Transverse colon (tissue), 4 donors: ENCODE measurements around the gene ECM1. TPM values are rescaled to one million over a fixed set of nuclear protein-coding genes. Genes with fewer than 3 reads are reported as not detected.

ENCODE experiments used
- DNase-seq: peaks from one replicate; pipeline ENCODE4 v3.0.0-alpha.2; 2019
- H3K27ac ChIP-seq, 4 donors: fragments of 200-600 bp; sonication (generic); 2 replicates each; pipeline ENCODE4 v1.5.1; 2016 to 2018; ENCODE audit warnings: inconsistent platforms in 4 of 4
- H3K27me3 ChIP-seq: fragments of 200-600 bp; sonication (generic); 2 replicates; pipeline ENCODE4 v1.5.1; 2017; ENCODE audit warnings: inconsistent platforms
- H3K36me3 ChIP-seq, 4 donors: fragments of 200-600 bp; sonication (generic); 2 replicates each; pipeline ENCODE4 v1.5.1; 2017 to 2019; ENCODE audit warnings: inconsistent platforms in 4 of 4
- H3K4me1 ChIP-seq, 4 donors: fragments of 200-600 bp; sonication (generic); 2 replicates each; pipeline ENCODE4 v1.5.1; 2017 to 2020; ENCODE audit warnings: inconsistent platforms in 4 of 4
- H3K4me3 ChIP-seq, 4 donors: fragments of 200-600 bp; sonication (generic); 1 replicate in 1 of 4; 2 replicates in 3 of 4; pipeline versions ENCODE4 v1.5.1 to v1.6.1; 2017 to 2019; ENCODE audit warnings: inconsistent platforms in 4 of 4
- H3K9me3 ChIP-seq, 2 donors: fragments of 200-600 bp; sonication (generic); 2 replicates each; pipeline ENCODE4 v1.5.1; 2017 to 2019; ENCODE audit warnings: inconsistent platforms in 2 of 2
- CTCF ChIP-seq, 5 experiments: fragments of 200-600 bp in 3 of 5; fragments of 450-650 bp in 2 of 5; sonication (generic) in 3 of 5; IDR thresholded peaks; 1 replicate in 2 of 5; 2 replicates in 3 of 5; pipeline ENCODE4 v1.5.1; 2016 to 2017; ENCODE audit warnings: antibody characterized with exemption in 5 of 5, inconsistent platforms in 3 of 5, mild to moderate bottlenecking in 2 of 5, moderate library complexity in 1 of 5
- EP300 ChIP-seq: sonication (generic); formaldehyde crosslinking; IDR thresholded peaks from one replicate; pipeline ENCODE4 v1.6.1; 2017; ENCODE audit warnings: antibody characterized with exemption, low read depth
- POLR2A ChIP-seq: fragments of 450-650 bp; IDR thresholded peaks from one replicate; pipeline ENCODE4 v1.6.1; 2016; ENCODE audit warnings: antibody characterized with exemption, mild to moderate bottlenecking, moderate library complexity
- POLR2AphosphoS5 ChIP-seq, 3 donors: sonication (generic); formaldehyde crosslinking; IDR thresholded peaks; one replicate each; pipeline ENCODE4 v1.6.1; 2016; ENCODE audit warnings: antibody characterized with exemption in 3 of 3
- WGBS, 2 donors: methylation state at CpG; one replicate each; pipeline ENCODE4 v1.1.5; 2018; ENCODE audit warnings: low coverage in 1 of 2; 5-methylcytosine and 5-hydroxymethylcytosine counted together
- in situ Hi-C, 4 donors: fragments of 200-750 bp; cut with MboI; loops; one replicate each; pipeline versions ENCODE4 v1.15.0 to v1.15.1; 2017; ENCODE audit warnings: low sequenced_read_pairs in 3 of 4, low pct_ligation_motif_present in 1 of 4, low pct_unique_long_range_greater_than_20kb in 1 of 4
- intact Hi-C: fragments of 100-400 bp; cut with DNase I; formaldehyde crosslinking; loops from one replicate; pipeline ENCODE4 v1.15.1; 2023; ENCODE audit warnings: low total_unique reads
- total RNA-seq, 4 donors: library from RNA; depleted of rRNA; stranded (reverse); fragments of >200 nt; gene quantifications; one replicate each; pipeline ENCODE4 v1.1.0, GENCODE V29; 2016

Gene ECM1
- 1 to 10 TPM; 1.5 to 5.4 (median 3.3) TPM for total RNA-seq

GRCh38 chr1:150507912-150508864 lies at the start of gene ECM1:
TSS of gene ECM1 (plus strand) at chr1:150508109. CDS start at chr1:150508210, 101 bp downstream.
- intact Hi-C loops (no loop called here), in situ Hi-C loops (no loop called here)
- peak within 1 kb of the TSS in 1 of 4 donors; percentile 12 for H3K4me3 ChIP-seq
- peaks cover 0 to 3% (median 0%) of the 10 kb centered on the region in 4 donors for H3K36me3 ChIP-seq
- TF ChIP-seq CTCF (IDR thresholded peaks at IDR 0.05) (no peak), POLR2A (peak; percentile 30)
- peak; percentile 55 for DNase-seq
- WGBS, 2 donors = 54 to 56% methylated on average over 4 to 7 of the region's 7 CpGs
- H3K4me1 ChIP-seq = peaks cover 0 to 18% (median 6%) of the 10 kb centered on the region in 4 donors
- H3K27ac ChIP-seq = peak within 1 kb of the TSS; percentile 51 to 74 (median 70)
- no peaks in the 10 kb centered on the region for H3K9me3 ChIP-seq
- no peaks in the 10 kb centered on the region for H3K27me3 ChIP-seq

GRCh38 chr1:150464422-150464826 lies 43.5 kb upstream of the ECM1 start:
- WGBS, 2 donors = 30 to 42% methylated on average over 3 to 4 of the region's 4 CpGs
- Histone ChIP-seq H3K4me1 (no peaks in the 10 kb centered on the region), H3K4me3 (no peak overlapping the region), H3K27me3 (no peaks in the 10 kb centered on the region), H3K36me3 (peaks cover 0 to 59% (median 23%) of the 10 kb centered on the region in 4 donors), H3K9me3 (no peaks in the 10 kb centered on the region), H3K27ac (no peak overlapping the region)
- in situ Hi-C loops = loop anchor here in 2 of 4 donors (10.0 kb wide), 1 partner anchor 70 kb away; no protein-coding TSS in a partner anchor
- TF ChIP-seq EP300 (no peak), CTCF (IDR thresholded peaks at IDR 0.05) (peak; percentile 72 to 82 (median 79))
- intact Hi-C loops = no loop called here
- peak; percentile 65 for DNase-seq

- no peaks in the 10 kb centered on the region for H3K9me3 ChIP-seq
- no peak for TF ChIP-seq POLR2A
- TF ChIP-seq EP300 = no peak
- H3K27ac ChIP-seq = no peak overlapping the region
- H3K27me3 ChIP-seq = no peaks in the 10 kb centered on the region
- H3K4me1 ChIP-seq = no peaks in the 10 kb centered on the region
- in situ Hi-C loops = loop anchor here in 2 of 4 donors (10.0 kb wide), 1 partner anchor 68 kb away; no protein-coding TSS in a partner anchor
- H3K36me3 ChIP-seq = peaks cover 0 to 50% (median 20%) of the 10 kb centered on the region in 4 donors
- DNase-seq = no peak
- intact Hi-C loops = no loop called here
- no peak overlapping the region for H3K4me3 ChIP-seq
Observed at GRCh38 chr1:150466964-150467363, 40.9 kb upstream of the ECM1 start.

- Histone ChIP-seq H3K9me3 (no peaks in the 10 kb centered on the region), H3K27me3 (no peaks in the 10 kb centered on the region), H3K36me3 (peaks cover 0 to 51% (median 23%) of the 10 kb centered on the region in 4 donors), H3K27ac (no peak overlapping the region), H3K4me1 (no peaks in the 10 kb centered on the region), H3K4me3 (no peak overlapping the region)
- intact Hi-C loops (no loop called here), in situ Hi-C loops (loop anchor here in 2 of 4 donors (10.0 kb wide), 1 partner anchor 66 kb away; no protein-coding TSS in a partner anchor)
- TF ChIP-seq POLR2AphosphoS5 (IDR thresholded peaks at IDR 0.05) (no peak), POLR2A (no peak), EP300 (no peak), CTCF (IDR thresholded peaks at IDR 0.05) (no peak)
- no peak for DNase-seq
- 90 to 100% methylated on average over 1 of the region's 1 CpG for WGBS, 2 donors
Observed at GRCh38 chr1:150469291-150469690, 38.6 kb upstream of the ECM1 start.
